ENCODE measurements around the gene LRRC74B. TPM values are rescaled to one million over a fixed set of nuclear protein-coding genes. Genes with fewer than 3 reads are reported as not detected.

LRRC74B gene
- total and polyA plus RNA-seq, 2 experiments from 2014 or later: 0.12 TPM; not detected in 1

DNA sequence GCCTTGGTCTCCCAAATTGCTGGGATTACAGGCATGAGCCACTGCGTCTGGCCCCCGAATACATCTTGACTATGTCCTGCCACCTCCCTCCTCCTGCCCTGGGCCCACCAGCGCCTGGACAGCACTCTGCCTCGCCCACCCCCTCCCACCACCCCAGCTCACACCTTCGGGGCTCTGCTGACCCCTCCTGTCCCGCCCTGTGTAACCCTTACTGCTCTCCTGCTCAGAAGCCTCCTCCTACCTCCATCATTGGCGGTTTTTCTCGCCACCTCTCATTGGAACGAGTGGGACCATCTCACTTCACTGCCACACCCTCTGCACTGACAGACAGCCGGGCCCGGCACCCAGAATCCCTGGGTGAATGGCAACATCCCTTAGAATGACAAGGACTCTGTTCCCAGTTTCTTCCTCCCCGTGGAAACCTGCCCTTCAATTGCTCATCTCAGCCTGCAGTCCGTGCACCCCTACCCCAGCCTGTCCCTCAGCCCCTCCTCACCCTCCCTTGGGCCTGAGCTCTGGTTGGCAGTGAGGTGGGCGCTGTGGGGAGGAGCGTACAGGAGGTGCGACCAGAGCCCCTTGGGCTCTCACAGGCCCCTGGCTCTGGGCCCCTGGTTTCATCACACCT, 32.2 kb downstream of the LRRC74B start:
- Histone ChIP-seq H3K36me3 (no peaks in the 10 kb centered on the region), H3K27ac (no peak overlapping the region), H3K4me1 (ENCODE audit: low read depth) (no peaks in the 10 kb centered on the region), H3K4me3 (no peak overlapping the region), H3K27me3 (no peaks in the 10 kb centered on the region), H3K9me3 (ENCODE audit: low read depth) (no peaks in the 10 kb centered on the region)
- DNase-seq (ENCODE audit: low read depth in 1 of 2, low spot score in 1 of 2): no peak
- TF ChIP-seq, protein P1, sequence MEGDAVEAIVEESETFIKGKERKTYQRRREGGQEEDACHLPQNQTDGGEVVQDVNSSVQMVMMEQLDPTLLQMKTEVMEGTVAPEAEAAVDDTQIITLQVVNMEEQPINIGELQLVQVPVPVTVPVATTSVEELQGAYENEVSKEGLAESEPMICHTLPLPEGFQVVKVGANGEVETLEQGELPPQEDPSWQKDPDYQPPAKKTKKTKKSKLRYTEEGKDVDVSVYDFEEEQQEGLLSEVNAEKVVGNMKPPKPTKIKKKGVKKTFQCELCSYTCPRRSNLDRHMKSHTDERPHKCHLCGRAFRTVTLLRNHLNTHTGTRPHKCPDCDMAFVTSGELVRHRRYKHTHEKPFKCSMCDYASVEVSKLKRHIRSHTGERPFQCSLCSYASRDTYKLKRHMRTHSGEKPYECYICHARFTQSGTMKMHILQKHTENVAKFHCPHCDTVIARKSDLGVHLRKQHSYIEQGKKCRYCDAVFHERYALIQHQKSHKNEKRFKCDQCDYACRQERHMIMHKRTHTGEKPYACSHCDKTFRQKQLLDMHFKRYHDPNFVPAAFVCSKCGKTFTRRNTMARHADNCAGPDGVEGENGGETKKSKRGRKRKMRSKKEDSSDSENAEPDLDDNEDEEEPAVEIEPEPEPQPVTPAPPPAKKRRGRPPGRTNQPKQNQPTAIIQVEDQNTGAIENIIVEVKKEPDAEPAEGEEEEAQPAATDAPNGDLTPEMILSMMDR (IDR thresholded peaks at IDR 0.05; ENCODE audit: low read depth, low read length): no peak

GRCh38 chr22:21078916-21079315, 33.2 kb downstream of the LRRC74B start:
- TF ChIP-seq, protein P1 (IDR thresholded peaks at IDR 0.05; ENCODE audit: low read depth, low read length): no peak
- Histone ChIP-seq H3K9me3 (ENCODE audit: low read depth) (no peaks in the 10 kb centered on the region), H3K4me3 (no peak overlapping the region), H3K27ac (no peak overlapping the region), H3K36me3 (no peaks in the 10 kb centered on the region), H3K27me3 (no peaks in the 10 kb centered on the region), H3K4me1 (ENCODE audit: low read depth) (no peaks in the 10 kb centered on the region)
- DNase-seq (ENCODE audit: low read depth in 1 of 2, low spot score in 1 of 2): no peak

GRCh38 chr22:21079493-21079892, 33.7 kb downstream of the LRRC74B start:
- no peak overlapping the region for H3K27ac ChIP-seq
- H3K36me3 ChIP-seq: no peaks in the 10 kb centered on the region
- TF ChIP-seq, protein P1 (IDR thresholded peaks at IDR 0.05; ENCODE audit: low read depth, low read length): no peak

DNA sequence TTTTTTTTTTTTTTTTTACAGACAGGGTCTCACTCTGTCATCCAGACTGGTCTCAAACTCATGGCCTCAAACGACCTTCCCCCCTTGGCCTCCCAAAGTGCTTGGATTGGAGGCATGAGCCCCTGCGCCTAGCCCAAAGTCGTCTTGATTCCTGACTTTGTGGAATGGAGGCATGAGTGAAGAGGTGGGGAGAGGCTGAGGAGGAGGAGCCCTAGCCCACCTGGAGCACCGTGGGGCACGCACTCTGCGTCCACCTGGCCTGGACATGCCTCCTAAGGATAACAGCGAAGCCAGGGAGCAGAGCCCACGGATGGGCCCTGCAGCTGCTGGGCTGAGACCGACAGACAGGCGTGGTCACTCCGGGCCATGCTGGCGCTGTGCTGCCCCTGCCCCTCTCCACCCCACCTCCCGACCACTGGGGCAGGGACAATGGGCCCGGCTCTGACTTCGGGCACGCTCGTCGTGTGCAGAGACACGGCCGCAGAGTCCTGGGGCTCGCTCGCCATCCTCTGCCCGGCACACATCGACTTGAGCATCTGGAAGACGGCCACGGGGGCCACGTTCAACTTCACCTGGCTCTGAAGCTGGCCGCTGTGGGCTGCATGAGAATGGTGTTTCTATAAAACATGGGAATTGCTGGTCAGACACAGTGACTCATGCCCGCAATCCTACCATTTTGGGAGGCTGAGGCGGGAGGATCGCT, 34.8 kb downstream of the LRRC74B start:
- no peak overlapping the region for H3K4me3 ChIP-seq
- H3K36me3 ChIP-seq: no peaks in the 10 kb centered on the region
- H3K4me1 ChIP-seq (ENCODE audit: low read depth): no peaks in the 10 kb centered on the region
- no peak overlapping the region for H3K27ac ChIP-seq
- H3K27me3 ChIP-seq: no peaks in the 10 kb centered on the region
- H3K9me3 ChIP-seq (ENCODE audit: low read depth): no peaks in the 10 kb centered on the region
- TF ChIP-seq, protein P1 (IDR thresholded peaks at IDR 0.05; ENCODE audit: low read depth, low read length): no peak
- no peak for DNase-seq (ENCODE audit: low read depth in 1 of 2, low spot score in 1 of 2)

More at GRCh38 chr22:21079493-21079892, 33.7 kb downstream of the LRRC74B start:
- DNase-seq (ENCODE audit: low read depth in 1 of 2, low spot score in 1 of 2): no peak
- Histone ChIP-seq H3K27me3 (no peaks in the 10 kb centered on the region), H3K4me1 (ENCODE audit: low read depth) (no peaks in the 10 kb centered on the region), H3K9me3 (ENCODE audit: low read depth) (no peaks in the 10 kb centered on the region), H3K4me3 (no peak overlapping the region)

DNA sequence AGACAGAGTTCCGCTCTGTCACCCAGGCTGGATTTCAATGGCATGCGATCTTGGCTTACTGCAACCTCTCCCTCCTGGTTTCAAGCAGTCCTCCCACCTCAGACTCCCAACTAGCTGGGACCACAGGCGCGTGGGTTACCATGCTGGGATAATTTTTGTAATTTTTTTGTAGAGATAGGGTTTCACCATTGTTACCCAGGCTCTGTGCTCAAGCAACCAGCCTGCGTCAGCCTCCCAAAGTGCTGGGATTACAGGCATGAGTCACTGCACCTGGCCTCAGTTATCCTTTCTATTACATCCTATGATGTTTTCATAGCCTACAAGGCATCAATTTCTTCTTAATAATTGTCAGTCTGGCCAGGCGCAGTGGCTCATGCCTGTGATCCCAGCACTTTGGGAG, 36.5 kb downstream of the LRRC74B start:
- H3K4me3 ChIP-seq: no peak overlapping the region
- H3K27me3 ChIP-seq: no peaks in the 10 kb centered on the region
- H3K4me1 ChIP-seq (ENCODE audit: low read depth): no peaks in the 10 kb centered on the region
- peak in 1 of 2 donors; percentile 31 for DNase-seq (ENCODE audit: low read depth in 1 of 2, low spot score in 1 of 2)
- H3K9me3 ChIP-seq (ENCODE audit: low read depth): no peaks in the 10 kb centered on the region
- no peak overlapping the region for H3K27ac ChIP-seq
- no peaks in the 10 kb centered on the region for H3K36me3 ChIP-seq
- TF ChIP-seq, protein P1 (IDR thresholded peaks at IDR 0.05; ENCODE audit: low read depth, low read length): no peak
